A549 (cell line): ENCODE results near the gene CD58. TPM values are rescaled to one million over a fixed set of nuclear protein-coding genes. Genes with fewer than 3 reads are reported as not detected.

ENCODE experiments used
- ATAC-seq, 2 experiments: fragments of 200-7000 bp in 1 of 2; fragments of >200 bp in 1 of 2; cut with Nextera tagmentation in 1 of 2; cut with Tn5 transposase in 1 of 2; 3 replicates each; pipeline versions ENCODE4 v1.8.0 to v1.9.1; 2018 to 2020; ENCODE audit warnings: mild to moderate bottlenecking in 1 of 2, moderate library complexity in 1 of 2
- CTCF ChIA-PET: fragments of 300-600 bp; sonication (Branson Sonifier 250); formaldehyde crosslinking; extraction: SDS; loops from one replicate; lab custom pipeline; 2021; ENCODE audit warnings: antibody characterized with exemption, inconsistent platforms; lab: Yijun Ruan, JAX
- POLR2A ChIA-PET: fragments of 350-600 bp; formaldehyde crosslinking; extraction: SDS; loops from one replicate; lab custom pipeline; 2021; ENCODE audit warnings: antibody characterized with exemption, inconsistent platforms; lab: Yijun Ruan, JAX
- DNase-seq, 2 experiments: peaks; one replicate each; pipeline versions ENCODE4 v3.0.0 to v3.0.0-alpha.2; 2011 to 2016; ENCODE audit warnings: low read depth in 1 of 2, low spot score in 1 of 2
- FAIRE-seq: peaks from 2 replicates; lab custom pipeline; 2011; peaks lifted over from hg19 to GRCh38; lab: Jason Lieb, UNC
- H3K27ac ChIP-seq, 2 experiments: fragments of >200 bp; sonication (Bioruptor Twin); formaldehyde crosslinking; 3 replicates each; pipeline ENCODE4 v1.5.1; 2016 to 2017
- H3K4me1 ChIP-seq: fragments of >200 bp; sonication (Bioruptor Twin); formaldehyde crosslinking; 3 replicates; pipeline ENCODE4 v1.6.1; 2016
- H3K4me2 ChIP-seq: fragments of >200 bp; sonication (Bioruptor Twin); formaldehyde crosslinking; 3 replicates; pipeline ENCODE4 v1.6.1; 2016
- H3K4me3 ChIP-seq: fragments of >200 bp; sonication (Bioruptor Twin); formaldehyde crosslinking; 3 replicates; pipeline ENCODE4 v1.5.1; 2016
- H3K9me3 ChIP-seq: fragments of >200 bp; sonication (Bioruptor Twin); formaldehyde crosslinking; 3 replicates; pipeline ENCODE4 v1.6.1; 2016
- EHF ChIP-seq: fragments of 250-450 bp; sonication (Bioruptor Pico); IDR thresholded peaks from 2 replicates; pipeline ENCODE4 v1.5.0; 2020; ENCODE audit warnings: mild to moderate bottlenecking
- EP300 ChIP-seq, 2 experiments: fragments of >200 bp; sonication (Bioruptor Twin); formaldehyde crosslinking; IDR thresholded peaks; 2 replicates in 1 of 2; 3 replicates in 1 of 2; pipeline ENCODE4 v1.6.1; 2016 to 2017
- FOSB ChIP-seq: fragments of 250-450 bp; sonication (Bioruptor Pico); IDR thresholded peaks from 2 replicates; pipeline ENCODE4 v1.5.0; 2020; ENCODE audit warnings: mild to moderate bottlenecking, moderate library complexity
- FOXS1 ChIP-seq: fragments of 250-450 bp; sonication (Bioruptor Pico); IDR thresholded peaks from 2 replicates; pipeline ENCODE4 v1.5.0; 2020; ENCODE audit warnings: mild to moderate bottlenecking, moderate library complexity
- GATA3 ChIP-seq: IDR thresholded peaks from 2 replicates; pipeline ENCODE4 v1.6.1; 2012; ENCODE audit warnings: borderline replicate concordance
- HDAC2 ChIP-seq: fragments of 200-600 bp; sonication (generic); IDR thresholded peaks from 2 replicates; pipeline ENCODE4 v1.6.1; 2016
- HOXA7 ChIP-seq: fragments of 250-450 bp; sonication (Bioruptor Pico); IDR thresholded peaks from 2 replicates; pipeline ENCODE4 v1.5.0; 2020; ENCODE audit warnings: mild to moderate bottlenecking, moderate library complexity
- HOXB13 ChIP-seq: fragments of 250-450 bp; sonication (Bioruptor Pico); IDR thresholded peaks from 2 replicates; pipeline ENCODE4 v1.5.0; 2020; ENCODE audit warnings: low read depth, mild to moderate bottlenecking, moderate library complexity
- JUNB ChIP-seq: fragments of >200 bp; sonication (Bioruptor Twin); formaldehyde crosslinking; IDR thresholded peaks from 2 replicates; pipeline ENCODE4 v1.6.1; 2016
- KDM1A ChIP-seq: fragments of 200-600 bp; sonication (generic); IDR thresholded peaks from 2 replicates; pipeline ENCODE4 v1.6.1; 2016; ENCODE audit warnings: low read depth, mild to moderate bottlenecking
- MAZ ChIP-seq: fragments of 150-350 bp; IDR thresholded peaks from 2 replicates; pipeline ENCODE4 v1.6.1; 2014; ENCODE audit warnings: antibody characterized with exemption, low read depth, low read length, borderline replicate concordance
- NPAS2 ChIP-seq: fragments of 250-450 bp; sonication (Bioruptor Pico); IDR thresholded peaks from 2 replicates; pipeline ENCODE4 v1.8.0; 2022; ENCODE audit warnings: mild to moderate bottlenecking, moderate library complexity, borderline replicate concordance
- RARB ChIP-seq: fragments of 250-450 bp; sonication (Bioruptor Pico); IDR thresholded peaks from 2 replicates; pipeline ENCODE4 v1.8.0; 2021; ENCODE audit warnings: mild to moderate bottlenecking, moderate library complexity
- TFCP2L1 ChIP-seq: fragments of 250-450 bp; sonication (Bioruptor Pico); IDR thresholded peaks from 2 replicates; pipeline ENCODE4 v1.5.0; 2021; ENCODE audit warnings: mild to moderate bottlenecking
- ZNF302 ChIP-seq: fragments of 250-450 bp; sonication (Bioruptor Pico); IDR thresholded peaks from 2 replicates; pipeline ENCODE4 v1.9.0; 2021; ENCODE audit warnings: inconsistent platforms, mild to moderate bottlenecking, moderate library complexity
- ZSCAN20 ChIP-seq: fragments of 250-450 bp; sonication (Bioruptor Pico); IDR thresholded peaks from 2 replicates; pipeline ENCODE4 v1.8.0; 2022; ENCODE audit warnings: mild to moderate bottlenecking, moderate library complexity
- WGBS: methylation state at CpG from one replicate; pipeline ENCODE4 v1.1.6; 2017; ENCODE audit errors: missing lambda C conversion rate; 5-methylcytosine and 5-hydroxymethylcytosine counted together
- polyA plus RNA-seq, 4 experiments: library from polyadenylated mRNA; depleted of rRNA in 3 of 4; stranded (reverse); fragments of >200 nt; fragmentation: RNase III in 1 of 4; extraction: RNeasy Plus Mini Kit Qiagen cat#74134 plus additional on column Dnase treatment in 1 of 4; gene quantifications; 2 replicates in 3 of 4; 3 replicates in 1 of 4; pipeline ENCODE4 v1.2.3, GENCODE V29; 2011 to 2017
- TF ChIP-seq, protein P1 (sequence below): fragments of >200 bp; sonication (Bioruptor Twin); formaldehyde crosslinking; IDR thresholded peaks from 3 replicates; pipeline ENCODE4 v1.6.1; 2016
- TF ChIP-seq, protein P2 (sequence below): fragments of 250-450 bp; sonication (Bioruptor Pico); IDR thresholded peaks from 2 replicates; pipeline ENCODE4 v1.5.0; 2020; ENCODE audit warnings: low read depth, mild to moderate bottlenecking, moderate library complexity
- TF ChIP-seq, protein P3 (sequence below): IDR thresholded peaks from 2 replicates; pipeline ENCODE4 v1.6.1; 2012; ENCODE audit warnings: low read depth, borderline replicate concordance
- TF ChIP-seq, protein P4 (sequence below): IDR thresholded peaks from 2 replicates; pipeline ENCODE4 v1.6.1; 2012
- TF ChIP-seq, protein P5 (sequence below): fragments of 150-350 bp; IDR thresholded peaks from 2 replicates; pipeline ENCODE4 v1.6.1; 2014; ENCODE audit warnings: low read depth, mild to moderate bottlenecking, low read length
- TF ChIP-seq, protein P6 (sequence below): fragments of >200 bp; sonication (Bioruptor Twin); formaldehyde crosslinking; IDR thresholded peaks from 2 replicates; pipeline ENCODE4 v1.6.1; 2016
- TF ChIP-seq, protein P7 (sequence below): fragments of 200-600 bp; sonication (generic); IDR thresholded peaks from 2 replicates; pipeline ENCODE4 v1.6.1; 2016; ENCODE audit warnings: antibody characterized with exemption, mild to moderate bottlenecking, moderate library complexity

CD58 gene
- polyA plus RNA-seq, 2 of the 4 experiments (the other 2 are of a cell fraction), result 22.4 to 38.4 TPM

DNA sequence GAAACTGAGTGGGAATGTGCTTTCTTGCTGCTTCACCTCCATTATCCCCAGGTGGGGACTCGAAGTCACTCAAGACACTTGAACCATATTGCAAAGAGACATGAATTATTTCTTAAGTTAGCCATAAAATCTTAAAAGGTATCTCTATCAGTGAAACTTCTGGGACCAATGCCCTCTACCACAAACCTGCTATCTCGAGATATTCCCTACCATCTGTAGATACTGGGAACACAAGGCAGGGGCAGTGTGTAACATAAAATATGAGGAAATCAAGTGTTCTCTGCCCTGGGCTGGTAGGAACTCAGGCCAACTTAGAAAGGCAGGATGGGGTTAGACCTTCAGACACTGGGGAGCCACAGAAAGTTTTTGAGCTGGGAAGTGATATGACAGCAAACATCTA is 1.3 kb upstream of the CD58 start (continued):
- TF ChIP-seq, protein P1, sequence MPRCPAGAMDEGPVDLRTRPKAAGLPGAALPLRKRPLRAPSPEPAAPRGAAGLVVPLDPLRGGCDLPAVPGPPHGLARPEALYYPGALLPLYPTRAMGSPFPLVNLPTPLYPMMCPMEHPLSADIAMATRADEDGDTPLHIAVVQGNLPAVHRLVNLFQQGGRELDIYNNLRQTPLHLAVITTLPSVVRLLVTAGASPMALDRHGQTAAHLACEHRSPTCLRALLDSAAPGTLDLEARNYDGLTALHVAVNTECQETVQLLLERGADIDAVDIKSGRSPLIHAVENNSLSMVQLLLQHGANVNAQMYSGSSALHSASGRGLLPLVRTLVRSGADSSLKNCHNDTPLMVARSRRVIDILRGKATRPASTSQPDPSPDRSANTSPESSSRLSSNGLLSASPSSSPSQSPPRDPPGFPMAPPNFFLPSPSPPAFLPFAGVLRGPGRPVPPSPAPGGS, result no peak
- TF ChIP-seq, protein P2, sequence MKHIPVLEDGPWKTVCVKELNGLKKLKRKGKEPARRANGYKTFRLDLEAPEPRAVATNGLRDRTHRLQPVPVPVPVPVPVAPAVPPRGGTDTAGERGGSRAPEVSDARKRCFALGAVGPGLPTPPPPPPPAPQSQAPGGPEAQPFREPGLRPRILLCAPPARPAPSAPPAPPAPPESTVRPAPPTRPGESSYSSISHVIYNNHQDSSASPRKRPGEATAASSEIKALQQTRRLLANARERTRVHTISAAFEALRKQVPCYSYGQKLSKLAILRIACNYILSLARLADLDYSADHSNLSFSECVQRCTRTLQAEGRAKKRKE, result no peak
- TF ChIP-seq GATA3, result no peak
- TF ChIP-seq TFCP2L1 (CRISPR knock-in tag), result no peak
- no peak for TF ChIP-seq JUNB

DNA sequence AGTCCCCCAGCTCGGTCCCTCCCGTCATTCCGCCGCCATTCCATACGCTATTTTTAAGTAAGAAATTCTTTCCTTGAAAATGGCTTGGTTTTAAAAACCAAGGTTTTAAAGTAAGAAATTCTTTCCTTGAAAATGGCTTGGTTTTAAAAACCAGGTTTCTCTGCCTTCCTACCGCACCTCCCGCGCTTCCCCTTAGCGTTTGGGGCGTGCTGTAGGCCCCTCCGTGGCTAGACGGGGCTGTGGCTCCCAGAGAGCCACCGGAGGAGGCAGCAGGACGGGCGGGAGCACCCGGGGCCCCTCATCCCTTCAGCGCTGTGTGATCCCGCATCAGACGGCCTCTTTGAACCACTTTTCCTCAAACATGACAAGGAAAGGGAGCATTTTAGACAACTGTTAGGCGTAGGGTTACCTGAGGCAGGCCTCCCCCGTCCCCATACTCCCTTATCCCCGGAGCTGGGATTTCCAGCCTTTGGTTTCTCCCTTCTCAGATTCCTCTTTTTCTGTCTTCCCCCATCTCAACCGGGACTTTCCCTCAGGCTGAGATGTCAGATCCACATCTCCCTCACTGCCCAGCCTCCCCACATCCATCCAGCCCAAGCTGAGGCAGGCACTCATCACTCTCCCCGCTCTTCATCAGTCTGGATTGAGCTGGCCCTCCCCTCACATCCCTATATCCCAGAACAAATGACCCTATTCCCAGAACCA is 541 bp upstream of the CD58 start:
- CTCF ChIA-PET, result interaction anchor here (1.1 to 1.7 kb wide), 3 partner anchors 75 to 153 kb away, joined by 3 to 4 read pairs (median 4); no protein-coding TSS in a partner anchor
- peak in 1 of 2 experiments; percentile 6; a peak in 1 of 6 replicates for ATAC-seq
- no peak for FAIRE-seq
- WGBS, result 26% methylated on average over 24 of the region's 24 CpGs
- peaks cover 29% of the 10 kb centered on the region for H3K4me1 ChIP-seq
- peak overlapping the region; percentile 90 for H3K4me2 ChIP-seq
- peak overlapping the region; percentile 97 to 100 for H3K27ac ChIP-seq
- TF ChIP-seq, protein P3, sequence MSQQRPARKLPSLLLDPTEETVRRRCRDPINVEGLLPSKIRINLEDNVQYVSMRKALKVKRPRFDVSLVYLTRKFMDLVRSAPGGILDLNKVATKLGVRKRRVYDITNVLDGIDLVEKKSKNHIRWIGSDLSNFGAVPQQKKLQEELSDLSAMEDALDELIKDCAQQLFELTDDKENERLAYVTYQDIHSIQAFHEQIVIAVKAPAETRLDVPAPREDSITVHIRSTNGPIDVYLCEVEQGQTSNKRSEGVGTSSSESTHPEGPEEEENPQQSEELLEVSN, result no peak
- TF ChIP-seq HOXB13 (CRISPR knock-in tag) (no peak), HDAC2 (no peak), NPAS2 (CRISPR knock-in tag) (no peak)
- peak overlapping the region; percentile 79 for H3K4me3 ChIP-seq
- no peak for DNase-seq
- POLR2A ChIA-PET, result interaction anchor here (0.7 kb wide), 1 partner anchor 483 kb away, joined by 4 read pairs; no protein-coding TSS in a partner anchor
- H3K9me3 ChIP-seq, result no peaks in the 10 kb centered on the region

DNA sequence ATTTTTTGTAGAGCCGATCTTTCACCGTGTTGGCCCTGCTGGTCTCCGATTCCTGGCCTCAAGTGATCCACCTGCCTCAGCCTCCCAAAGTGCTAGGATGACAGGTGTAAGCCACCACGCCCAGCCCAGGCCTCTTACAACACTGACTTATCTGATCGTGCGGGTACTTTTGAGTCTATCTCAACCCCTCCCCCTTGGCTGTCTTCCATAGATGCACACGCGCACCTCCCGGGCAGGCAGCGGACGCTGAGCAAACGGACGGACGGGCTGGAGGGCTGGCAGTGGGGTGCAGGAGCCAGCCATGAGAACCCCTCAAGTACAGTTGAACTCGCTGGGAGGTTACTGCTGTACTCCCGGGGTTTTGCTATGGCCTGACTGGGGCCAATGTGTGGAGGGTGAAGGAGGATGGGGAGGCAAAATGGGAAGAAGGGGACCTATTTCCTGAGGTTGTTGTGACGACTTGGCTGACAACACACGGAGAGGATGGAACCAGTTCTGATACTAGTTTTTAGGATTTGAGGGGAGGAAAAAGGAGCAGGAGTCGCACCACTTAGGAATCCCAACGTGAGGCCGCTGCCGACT is 959 bp downstream of the CD58 start:
- Histone ChIP-seq H3K27ac (peak overlapping the region; percentile 97 to 100), H3K4me2 (peak overlapping the region; percentile 90), H3K9me3 (no peaks in the 10 kb centered on the region), H3K4me1 (peaks cover 39% of the 10 kb centered on the region), H3K4me3 (peak overlapping the region; percentile 79)
- 14% methylated on average over 12 of the region's 22 CpGs for WGBS
- POLR2A ChIA-PET, result interaction anchor here (0.6 kb wide), 2 partner anchors 523 to 1467 kb away, joined by 3 read pairs; no protein-coding TSS in a partner anchor
- CTCF ChIA-PET, result interaction anchor here (0.7 to 1.2 kb wide), 2 partner anchors 11 to 73 kb away, joined by 3 to 5 read pairs; no protein-coding TSS in a partner anchor
- peak in 1 of 2 experiments; percentile 24 for DNase-seq
- ATAC-seq, result peak; percentile 3 to 10; a peak in 5 of 6 replicates
- FAIRE-seq, result no peak
- TF ChIP-seq EP300 (IDR thresholded peaks at IDR 0.05) (no peak), MAZ (no peak), HOXB13 (CRISPR knock-in tag) (no peak), HOXA7 (CRISPR knock-in tag) (no peak), FOXS1 (no peak), EHF (no peak), ZNF302 (CRISPR knock-in tag) (no peak), RARB (CRISPR knock-in tag) (no peak), KDM1A (no peak), ZSCAN20 (CRISPR knock-in tag) (no peak), FOSB (CRISPR knock-in tag) (no peak), HDAC2 (no peak), JUNB (no peak)
- TF ChIP-seq, protein P4, sequence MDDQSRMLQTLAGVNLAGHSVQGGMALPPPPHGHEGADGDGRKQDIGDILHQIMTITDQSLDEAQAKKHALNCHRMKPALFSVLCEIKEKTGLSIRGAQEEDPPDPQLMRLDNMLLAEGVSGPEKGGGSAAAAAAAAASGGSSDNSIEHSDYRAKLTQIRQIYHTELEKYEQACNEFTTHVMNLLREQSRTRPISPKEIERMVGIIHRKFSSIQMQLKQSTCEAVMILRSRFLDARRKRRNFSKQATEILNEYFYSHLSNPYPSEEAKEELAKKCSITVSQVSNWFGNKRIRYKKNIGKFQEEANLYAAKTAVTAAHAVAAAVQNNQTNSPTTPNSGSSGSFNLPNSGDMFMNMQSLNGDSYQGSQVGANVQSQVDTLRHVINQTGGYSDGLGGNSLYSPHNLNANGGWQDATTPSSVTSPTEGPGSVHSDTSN, result no peak
- TF ChIP-seq, protein P5, sequence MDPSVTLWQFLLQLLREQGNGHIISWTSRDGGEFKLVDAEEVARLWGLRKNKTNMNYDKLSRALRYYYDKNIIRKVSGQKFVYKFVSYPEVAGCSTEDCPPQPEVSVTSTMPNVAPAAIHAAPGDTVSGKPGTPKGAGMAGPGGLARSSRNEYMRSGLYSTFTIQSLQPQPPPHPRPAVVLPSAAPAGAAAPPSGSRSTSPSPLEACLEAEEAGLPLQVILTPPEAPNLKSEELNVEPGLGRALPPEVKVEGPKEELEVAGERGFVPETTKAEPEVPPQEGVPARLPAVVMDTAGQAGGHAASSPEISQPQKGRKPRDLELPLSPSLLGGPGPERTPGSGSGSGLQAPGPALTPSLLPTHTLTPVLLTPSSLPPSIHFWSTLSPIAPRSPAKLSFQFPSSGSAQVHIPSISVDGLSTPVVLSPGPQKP, result no peak
- TF ChIP-seq, protein P3, result no peak
- TF ChIP-seq, protein P6, sequence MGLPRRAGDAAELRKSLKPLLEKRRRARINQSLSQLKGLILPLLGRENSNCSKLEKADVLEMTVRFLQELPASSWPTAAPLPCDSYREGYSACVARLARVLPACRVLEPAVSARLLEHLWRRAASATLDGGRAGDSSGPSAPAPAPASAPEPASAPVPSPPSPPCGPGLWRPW, result no peak
- TF ChIP-seq, protein P7, sequence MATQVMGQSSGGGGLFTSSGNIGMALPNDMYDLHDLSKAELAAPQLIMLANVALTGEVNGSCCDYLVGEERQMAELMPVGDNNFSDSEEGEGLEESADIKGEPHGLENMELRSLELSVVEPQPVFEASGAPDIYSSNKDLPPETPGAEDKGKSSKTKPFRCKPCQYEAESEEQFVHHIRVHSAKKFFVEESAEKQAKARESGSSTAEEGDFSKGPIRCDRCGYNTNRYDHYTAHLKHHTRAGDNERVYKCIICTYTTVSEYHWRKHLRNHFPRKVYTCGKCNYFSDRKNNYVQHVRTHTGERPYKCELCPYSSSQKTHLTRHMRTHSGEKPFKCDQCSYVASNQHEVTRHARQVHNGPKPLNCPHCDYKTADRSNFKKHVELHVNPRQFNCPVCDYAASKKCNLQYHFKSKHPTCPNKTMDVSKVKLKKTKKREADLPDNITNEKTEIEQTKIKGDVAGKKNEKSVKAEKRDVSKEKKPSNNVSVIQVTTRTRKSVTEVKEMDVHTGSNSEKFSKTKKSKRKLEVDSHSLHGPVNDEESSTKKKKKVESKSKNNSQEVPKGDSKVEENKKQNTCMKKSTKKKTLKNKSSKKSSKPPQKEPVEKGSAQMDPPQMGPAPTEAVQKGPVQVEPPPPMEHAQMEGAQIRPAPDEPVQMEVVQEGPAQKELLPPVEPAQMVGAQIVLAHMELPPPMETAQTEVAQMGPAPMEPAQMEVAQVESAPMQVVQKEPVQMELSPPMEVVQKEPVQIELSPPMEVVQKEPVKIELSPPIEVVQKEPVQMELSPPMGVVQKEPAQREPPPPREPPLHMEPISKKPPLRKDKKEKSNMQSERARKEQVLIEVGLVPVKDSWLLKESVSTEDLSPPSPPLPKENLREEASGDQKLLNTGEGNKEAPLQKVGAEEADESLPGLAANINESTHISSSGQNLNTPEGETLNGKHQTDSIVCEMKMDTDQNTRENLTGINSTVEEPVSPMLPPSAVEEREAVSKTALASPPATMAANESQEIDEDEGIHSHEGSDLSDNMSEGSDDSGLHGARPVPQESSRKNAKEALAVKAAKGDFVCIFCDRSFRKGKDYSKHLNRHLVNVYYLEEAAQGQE, result no peak
